Astrocyte of the cerebellum (primary cell): ENCODE data around the gene IRX6.

Experiments
- DNase-seq: peaks from one replicate; pipeline ENCODE4 v3.0.0-alpha.2; 2011; ENCODE audit warnings: low read depth
- H3K4me3 ChIP-seq: 2 replicates; pipeline ENCODE4 v1.5.1; 2011; ENCODE audit warnings: mild to moderate bottlenecking, low read depth, low read length, moderate library complexity
- CTCF ChIP-seq: IDR thresholded peaks from 2 replicates; pipeline ENCODE4 v1.5.1; 2012; ENCODE audit warnings: low read length, low read depth, moderate library complexity, mild to moderate bottlenecking; ENCODE audit errors: missing control alignments
- in situ Hi-C: cut with HindIII; loops from 2 replicates; pipeline ENCODE4 v1.10.0; 2017; ENCODE audit warnings: low sequenced_read_pairs

IRX6 gene

GRCh38 chr16:55292491-55292890, 31.5 kb upstream of the IRX6 start:
- no peak for TF ChIP-seq CTCF
- DNase-seq, result no peak
- in situ Hi-C loops, result no loop called here
- no peak overlapping the region for H3K4me3 ChIP-seq

GRCh38 chr16:55294129-55294528, 29.9 kb upstream of the IRX6 start:
- no peak overlapping the region for H3K4me3 ChIP-seq
- in situ Hi-C loops, result no loop called here
- no peak for TF ChIP-seq CTCF
- no peak for DNase-seq

GRCh38 chr16:55294931-55295342, 29.1 kb upstream of the IRX6 start:
- DNase-seq, result no peak
- TF ChIP-seq CTCF, result no peak
- in situ Hi-C loops, result no loop called here
- no peak overlapping the region for H3K4me3 ChIP-seq

GRCh38 chr16:55297062-55297909, 26.7 kb upstream of the IRX6 start:
- H3K4me3 ChIP-seq, result no peak overlapping the region
- no peak for DNase-seq
- TF ChIP-seq CTCF, result no peak
- in situ Hi-C loops, result no loop called here

GRCh38 chr16:55297910-55298479, 26.0 kb upstream of the IRX6 start:
- H3K4me3 ChIP-seq, result no peak overlapping the region
- in situ Hi-C loops, result no loop called here
- no peak for DNase-seq
- TF ChIP-seq CTCF, result no peak

- H3K4me3 ChIP-seq, result no peak overlapping the region
- no peak for TF ChIP-seq CTCF
- DNase-seq, result no peak
- in situ Hi-C loops, result no loop called here
Observed at GRCh38 chr16:55301385-55302008, 22.5 kb upstream of the IRX6 start.
